Fibroblast of villous mesenchyme (primary cell): ENCODE data around the gene SESN1. TPM values are rescaled to one million over a fixed set of nuclear protein-coding genes. Genes with fewer than 3 reads are reported as not detected.
"Not testable (repeated sequence)": the region's sequence is repeated elsewhere in the genome, so short reads cannot be mapped to it uniquely, and the experiment has no call there.

Experiments
- DNase-seq: peaks from one replicate; pipeline ENCODE4 v3.0.0-alpha.2; 2010; ENCODE audit warnings: low read depth
- H3K4me3 ChIP-seq: 2 replicates; pipeline ENCODE4 v1.5.1; 2011; ENCODE audit warnings: low read depth, mild to moderate bottlenecking, low read length
- CTCF ChIP-seq: IDR thresholded peaks from 2 replicates; pipeline ENCODE4 v1.5.1; 2012; ENCODE audit warnings: low read depth, mild to moderate bottlenecking, low read length; ENCODE audit not compliant: insufficient read depth
- total RNA-seq: library from RNA; depleted of rRNA; stranded (reverse); fragments of >200 nt; gene quantifications from 2 replicates; pipeline ENCODE4 v1.2.3, GENCODE V29; 2012

SESN1 gene
- 12.6 and 29.4 TPM in 2 replicates for total RNA-seq

DNA sequence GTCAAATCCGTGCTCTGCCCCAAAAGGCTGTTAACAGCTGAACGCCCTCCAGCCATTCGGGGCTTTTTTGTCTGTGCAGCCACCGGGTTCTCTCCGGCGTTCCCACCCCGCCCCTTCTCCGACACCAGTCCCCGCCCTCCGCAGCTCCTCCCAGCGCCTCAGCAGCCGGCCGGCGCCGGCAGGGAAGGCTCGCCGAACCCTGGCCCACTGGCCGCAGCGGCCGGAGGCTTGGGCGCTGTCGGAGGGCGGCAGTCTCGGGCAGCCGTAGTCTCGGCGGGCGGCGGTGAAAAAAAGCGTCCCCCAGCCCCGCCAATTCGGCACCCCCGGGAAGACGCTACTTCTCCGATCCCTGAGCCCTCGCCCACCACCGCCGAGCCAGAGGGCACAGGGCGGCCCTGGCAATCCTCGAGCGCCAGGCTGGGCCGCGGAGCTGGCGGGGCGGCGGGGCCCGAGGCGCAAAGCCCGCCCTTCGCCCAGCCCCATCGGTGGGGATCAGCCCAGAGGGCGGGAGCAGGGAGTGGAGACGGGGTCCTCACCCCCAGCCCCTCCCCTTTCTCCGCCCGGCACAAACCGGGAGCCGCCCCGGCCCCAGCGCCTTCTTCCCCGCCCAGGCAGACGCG lies at the start of gene SESN1:
SESN1 (minus strand) TSS at position 431 of the 620 bp plus-strand sequence. CDS start 773 bp downstream, outside the sequence.
- DNase-seq = peak; percentile 93
- TF ChIP-seq CTCF = no peak
- peak within 1 kb of the TSS; percentile 91 for H3K4me3 ChIP-seq

DNA sequence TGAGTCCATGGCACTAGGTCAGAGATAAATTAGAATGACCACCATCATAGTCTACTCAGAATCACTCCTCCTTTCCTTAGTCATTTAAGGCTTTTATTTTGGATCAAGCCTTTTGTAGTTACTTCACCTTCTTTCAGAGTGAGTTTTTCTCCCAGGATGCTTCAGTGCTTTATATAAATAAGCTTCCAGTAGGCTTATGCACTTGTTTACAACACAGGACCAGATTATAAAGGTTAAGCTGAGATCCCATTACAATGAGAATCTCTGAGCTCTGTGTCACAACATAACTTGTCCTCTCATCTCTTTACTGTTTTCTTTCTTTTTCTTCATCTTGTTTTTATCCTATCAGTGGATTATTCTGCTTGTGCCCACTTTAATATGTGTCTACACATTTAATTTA lies 48.5 kb upstream of the SESN1 start:
- peak; percentile 25 for DNase-seq

DNA sequence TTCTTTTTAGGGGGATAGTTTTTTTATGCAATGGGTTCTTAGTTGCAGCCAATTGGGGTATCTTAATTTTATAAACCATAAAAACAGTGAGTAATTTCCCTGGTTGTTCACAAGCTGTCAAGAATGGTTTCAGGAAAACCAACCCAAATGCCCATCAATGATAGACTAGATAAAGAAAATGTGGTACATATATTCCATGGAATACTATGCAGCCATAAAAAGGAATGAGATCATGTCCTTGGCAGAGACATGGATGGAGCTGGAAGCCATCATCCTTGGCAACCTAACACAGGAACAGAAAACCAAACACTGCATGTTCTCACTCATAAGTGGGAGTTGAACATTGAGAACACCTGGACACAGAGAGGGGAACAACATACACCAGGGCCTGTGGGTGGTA lies 47.4 kb upstream of the SESN1 start:
- not testable (repeated sequence) for H3K4me3 ChIP-seq, DNase-seq

More for the DNA sequence above, 48.5 kb upstream of the SESN1 start:
- TF ChIP-seq CTCF = no peak
- H3K4me3 ChIP-seq = no peak overlapping the region

DNA sequence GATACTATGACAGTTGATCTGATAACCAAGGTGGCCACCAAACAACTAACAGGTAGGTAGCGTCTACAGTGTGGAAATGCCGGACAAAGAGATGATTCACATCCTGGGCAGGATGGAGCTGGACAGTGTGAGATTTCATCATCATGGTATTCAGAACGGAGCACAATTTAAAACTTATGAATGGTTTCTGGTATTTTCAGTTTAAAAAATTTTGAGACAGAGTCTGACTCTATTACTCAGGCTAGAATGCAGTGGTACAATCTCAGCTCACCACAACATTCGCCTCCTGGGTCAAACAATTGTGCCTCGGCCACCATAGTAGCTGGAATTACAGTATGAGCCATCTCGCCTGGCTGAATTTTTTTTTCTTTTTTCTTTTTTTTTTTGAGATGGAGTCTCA lies 44.5 kb upstream of the SESN1 start:
- H3K4me3 ChIP-seq = no peak overlapping the region
- no peak for TF ChIP-seq CTCF
- peak; percentile 32 for DNase-seq

- DNase-seq, H3K4me3 ChIP-seq: not testable (repeated sequence)
Observed at GRCh38 chr6:109136530-109136929, 41.9 kb upstream of the SESN1 start.

GRCh38 chr6:109136039-109136438 lies 41.4 kb upstream of the SESN1 start:
- H3K4me3 ChIP-seq, DNase-seq: not testable (repeated sequence)

- DNase-seq, H3K4me3 ChIP-seq: not testable (repeated sequence)
Observed at GRCh38 chr6:109135600-109135999, 41.0 kb upstream of the SESN1 start.

DNA sequence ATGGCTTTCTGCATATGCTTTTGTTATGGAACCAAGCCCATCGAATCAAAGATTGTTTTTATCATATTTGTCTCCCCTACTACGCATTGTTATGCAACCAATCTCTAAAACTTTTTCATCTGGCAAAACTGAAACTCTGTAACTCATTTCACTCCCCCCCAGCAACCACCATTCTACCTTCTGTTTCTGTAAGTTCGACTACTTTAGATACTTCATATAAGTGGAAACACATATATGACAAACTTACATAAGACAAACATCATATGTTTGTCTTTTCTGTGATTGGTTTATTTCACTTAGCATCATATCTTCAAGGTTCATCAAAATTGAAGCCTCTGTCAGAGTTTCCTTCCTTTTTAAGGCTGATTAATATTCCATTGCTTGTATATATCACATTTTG lies 35.4 kb upstream of the SESN1 start:
- no peak for DNase-seq
- no peak overlapping the region for H3K4me3 ChIP-seq
- no peak for TF ChIP-seq CTCF

- no peak for DNase-seq
- TF ChIP-seq CTCF = no peak
- H3K4me3 ChIP-seq = no peak overlapping the region
Observed at GRCh38 chr6:109125504-109125903, 30.9 kb upstream of the SESN1 start.
